ENCODE data around the gene CEP250.

CEP250 gene

DNA sequence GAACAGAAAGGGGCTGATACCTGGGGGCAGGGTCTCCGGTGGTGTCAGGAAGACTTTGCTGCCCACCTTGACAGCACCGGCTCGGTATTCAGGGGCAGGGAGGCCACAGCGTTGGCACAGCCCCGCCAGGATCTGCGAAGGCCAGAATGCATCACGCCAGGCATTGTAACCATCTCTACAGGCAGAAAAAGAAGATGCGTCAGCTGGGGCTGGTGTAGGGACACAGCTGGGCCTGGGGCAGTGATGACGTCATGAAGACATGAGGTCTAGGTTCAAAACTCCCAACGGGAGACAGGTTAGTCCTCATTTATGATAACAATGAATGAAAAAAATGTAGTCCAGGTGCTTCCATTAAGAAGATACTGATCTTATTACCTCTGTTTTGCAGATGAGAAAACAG is 108.4 kb downstream of the CEP250 start:
- no peak for DNase-seq

DNA sequence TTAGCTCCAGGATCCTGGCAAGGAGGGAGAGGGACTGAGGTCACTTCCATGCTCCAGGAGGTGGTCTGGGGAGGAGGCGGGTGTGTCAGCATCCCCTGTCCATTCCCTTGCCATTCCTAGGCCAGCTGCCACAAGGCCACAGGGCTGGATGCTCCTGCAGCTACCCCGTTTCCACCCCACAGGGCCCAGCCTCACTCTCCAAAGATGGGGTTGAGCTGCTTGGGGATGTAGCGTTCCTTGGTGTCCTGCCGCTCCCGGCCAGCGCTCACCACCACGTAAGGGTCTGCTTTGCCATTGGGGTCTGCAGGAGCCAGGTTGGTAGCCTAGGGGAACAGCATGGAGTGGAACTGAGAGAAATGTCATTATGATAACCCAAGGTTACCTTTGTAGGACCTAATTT is 109.5 kb downstream of the CEP250 start:
- no peak for DNase-seq

DNA sequence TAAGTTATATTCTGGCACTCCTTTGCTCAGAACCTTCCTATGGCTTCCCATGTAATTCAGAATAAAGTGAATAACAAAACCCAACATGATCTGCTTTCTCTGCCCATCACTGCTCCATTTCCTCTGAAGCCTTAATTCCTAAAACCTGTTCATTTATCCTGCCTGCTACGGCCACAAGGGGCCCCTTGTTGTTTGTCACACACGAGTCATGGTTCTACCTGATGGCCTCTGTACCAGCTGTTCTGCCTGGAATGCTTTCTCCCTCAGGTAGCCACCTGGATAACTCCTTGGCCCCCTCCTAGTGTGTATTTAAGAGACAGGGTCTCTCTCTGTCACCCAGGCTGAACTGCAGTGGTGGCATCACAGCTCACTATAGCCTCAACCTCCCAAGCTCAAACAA is 113.2 kb downstream of the CEP250 start:
- DNase-seq: no peak
